GM23248 (cell line): ENCODE measurements around the gene AP1M2. TPM values are rescaled to one million over a fixed set of nuclear protein-coding genes. Genes with fewer than 3 reads are reported as not detected.
"Not testable (repeated sequence)": the region's sequence is repeated elsewhere in the genome, so short reads cannot be mapped to it uniquely, and the experiment has no call there.

ENCODE experiments used
- DNase-seq: peaks from one replicate; pipeline ENCODE4 v3.0.0-alpha.2; 2015
- H2AFZ ChIP-seq: fragments of 200-600 bp; sonication (generic); 2 replicates; pipeline ENCODE4 v1.6.1; 2016; ENCODE audit warnings: antibody characterized with exemption
- H3F3A ChIP-seq: fragments of 200-600 bp; sonication (generic); 2 replicates; pipeline ENCODE4 v1.6.1; 2016; ENCODE audit warnings: mild to moderate bottlenecking, antibody characterized with exemption, mixed run types; ENCODE audit not compliant: insufficient read depth
- H3K27ac ChIP-seq: fragments of 200-600 bp; sonication (generic); 2 replicates; pipeline ENCODE4 v1.5.1; 2016; ENCODE audit warnings: mild to moderate bottlenecking
- H3K27me3 ChIP-seq: fragments of 200-600 bp; sonication (generic); replicated peaks from 2 replicates; pipeline ENCODE4 v1.6.1; 2016; ENCODE audit warnings: mild to moderate bottlenecking; ENCODE audit not compliant: insufficient read depth
- H3K36me3 ChIP-seq: fragments of 200-600 bp; sonication (generic); 2 replicates; pipeline ENCODE4 v1.6.1; 2016; ENCODE audit warnings: low read depth, mild to moderate bottlenecking
- H3K4me1 ChIP-seq: fragments of 200-600 bp; sonication (generic); 2 replicates; pipeline ENCODE4 v1.6.1; 2016; ENCODE audit warnings: mild to moderate bottlenecking; ENCODE audit not compliant: insufficient read depth
- H3K4me2 ChIP-seq: fragments of 200-600 bp; sonication (generic); one replicate; pipeline ENCODE4 v1.6.1; 2016; ENCODE audit warnings: mild to moderate bottlenecking; ENCODE audit not compliant: unreplicated experiment
- H3K4me3 ChIP-seq: fragments of 200-600 bp; sonication (generic); 2 replicates; pipeline ENCODE4 v1.5.1; 2016; ENCODE audit warnings: mild to moderate bottlenecking
- H3K79me2 ChIP-seq: fragments of 200-600 bp; sonication (generic); 2 replicates; pipeline ENCODE4 v1.6.1; 2016; ENCODE audit warnings: mild to moderate bottlenecking; ENCODE audit not compliant: insufficient read depth
- H3K9ac ChIP-seq: fragments of 200-600 bp; sonication (generic); 2 replicates; pipeline ENCODE4 v1.6.1; 2016; ENCODE audit warnings: mild to moderate bottlenecking
- H3K9me2 ChIP-seq: fragments of 200-600 bp; sonication (generic); 2 replicates; pipeline ENCODE4 v1.6.1; 2016; ENCODE audit warnings: mixed run types, mild to moderate bottlenecking, moderate library complexity; ENCODE audit not compliant: insufficient read depth
- H3K9me3 ChIP-seq: fragments of 200-600 bp; sonication (generic); one replicate; pipeline ENCODE4 v1.6.1; 2017; ENCODE audit warnings: low read depth
- H4K20me1 ChIP-seq: fragments of 200-600 bp; sonication (generic); 2 replicates; pipeline ENCODE4 v1.6.0; 2016; ENCODE audit not compliant: insufficient read depth
- EZH2 ChIP-seq: fragments of 200-600 bp; sonication (generic); IDR thresholded peaks from 2 replicates; pipeline ENCODE4 v1.6.1; 2018; ENCODE audit warnings: antibody characterized with exemption, mild to moderate bottlenecking; ENCODE audit not compliant: insufficient read depth, poor library complexity, severe bottlenecking
- EZH2phosphoT487 ChIP-seq: fragments of 200-600 bp; sonication (generic); IDR thresholded peaks from 2 replicates; pipeline ENCODE4 v1.6.1; 2018; ENCODE audit warnings: antibody characterized with exemption, moderate library complexity, mild to moderate bottlenecking, low read depth; ENCODE audit not compliant: insufficient read depth
- WGBS, 2 experiments: methylation state at CpG; one replicate each; pipeline ENCODE4 v1.1.6; 2015 to 2017; ENCODE audit warnings: low lambda C conversion rate in 2 of 2, low coverage in 1 of 2; ENCODE audit errors: missing lambda C conversion rate in 2 of 2; 5-methylcytosine and 5-hydroxymethylcytosine counted together
- in situ Hi-C: fragments of 300-500 bp; cut with MboI; formaldehyde crosslinking; loops from 2 replicates; pipeline ENCODE4 v1.15.0; 2020
- polyA plus RNA-seq: library from polyadenylated mRNA; unstranded; fragments of >200 nt; fragmentation: Nextera tagmentation; extraction: Ambion mirVana; gene quantifications from 2 replicates; pipeline ENCODE4 v1.2.1, GENCODE V29; 2016
- total RNA-seq: library from RNA; depleted of rRNA; stranded (reverse); fragments of >200 nt; shearing (Covaris generic); gene quantifications from 2 replicates; pipeline ENCODE4 v1.2.3, GENCODE V29; 2014

Gene AP1M2
- total and polyA plus RNA-seq, 2 experiments from 2014 or later: not detected

DNA sequence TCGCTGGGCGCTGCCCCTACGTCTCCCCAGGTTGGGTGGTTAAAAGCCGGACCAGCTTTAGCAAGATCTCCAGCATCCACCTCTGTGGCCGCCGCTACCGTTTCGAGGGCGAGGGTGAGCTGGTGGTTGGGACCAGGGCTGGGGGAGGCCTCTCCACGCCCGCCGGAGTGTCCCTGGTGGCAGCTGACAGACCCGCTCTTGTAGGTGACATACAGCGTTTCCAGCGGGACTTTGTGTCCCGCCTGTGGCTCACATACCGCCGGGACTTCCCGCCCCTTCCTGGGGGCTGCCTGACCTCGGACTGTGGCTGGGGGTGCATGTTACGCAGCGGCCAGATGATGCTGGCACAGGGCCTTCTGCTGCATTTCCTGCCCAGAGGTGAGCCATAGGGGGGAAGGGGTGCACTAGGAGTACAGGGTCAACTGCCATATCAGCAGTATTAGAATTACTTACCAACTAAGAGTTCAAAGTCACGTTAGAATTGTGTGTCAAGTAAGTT lies 42.3 kb downstream of the AP1M2 start:
- in situ Hi-C loops: no loop called here
- peak overlapping the region; percentile 86 for H3K9ac ChIP-seq
- H3K36me3 ChIP-seq: no peaks in the 10 kb centered on the region
- H3K4me3 ChIP-seq: peak overlapping the region; percentile 85
- no peaks in the 10 kb centered on the region for H3K9me3 ChIP-seq
- H3K9me2 ChIP-seq: no peaks in the 10 kb centered on the region
- peak overlapping the region; percentile 78; the same call in 1 of the 2 replicates for H2AFZ ChIP-seq
- H3K4me1 ChIP-seq: peaks cover 6% of the 10 kb centered on the region; the same call in 1 of the 2 replicates
- DNase-seq: no peak
- H3K79me2 ChIP-seq: peaks cover 21% of the 10 kb centered on the region
- no peaks in the 10 kb centered on the region for H4K20me1 ChIP-seq
- H3K27ac ChIP-seq: no peak overlapping the region
- H3K27me3 ChIP-seq: no peaks in the 10 kb centered on the region
- no peaks in the 10 kb centered on the region for H3F3A ChIP-seq
- peak overlapping the region; percentile 71 for H3K4me2 ChIP-seq
- WGBS, 2 experiments: 37% methylated on average over 23 of the region's 23 CpGs
- TF ChIP-seq EZH2 (no peak), EZH2phosphoT487 (no peak)

DNA sequence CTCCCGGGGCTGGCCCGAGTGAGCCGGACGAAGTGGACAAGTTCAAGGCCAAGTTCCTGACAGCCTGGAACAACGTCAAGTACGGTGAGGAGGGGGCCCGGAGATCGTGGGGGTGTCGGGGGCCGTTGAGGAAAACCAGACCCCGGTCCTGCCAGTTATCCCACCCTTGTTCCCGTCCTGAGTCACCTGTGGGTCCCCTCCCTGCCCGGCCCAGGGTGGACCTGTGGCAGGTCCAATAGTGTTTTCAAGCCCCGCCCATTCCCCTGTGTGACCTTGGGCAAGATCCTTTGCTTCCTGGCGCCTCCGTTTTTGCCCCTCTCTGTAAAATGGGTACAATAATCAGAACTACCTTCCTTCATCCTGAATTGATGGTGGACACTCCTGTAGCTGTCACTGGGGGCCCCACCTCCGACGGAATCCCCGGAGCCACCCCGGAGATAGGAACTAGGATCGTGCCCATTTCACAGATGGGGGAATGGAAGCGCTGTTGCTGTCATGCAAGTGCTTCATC lies 42.8 kb downstream of the AP1M2 start:
- Histone ChIP-seq H3K4me3 (peak overlapping the region; percentile 85), H3K4me1 (peaks cover 6% of the 10 kb centered on the region; the same call in 1 of the 2 replicates), H3F3A (no peaks in the 10 kb centered on the region), H3K27me3 (no peaks in the 10 kb centered on the region), H3K27ac (no peak overlapping the region), H3K36me3 (no peaks in the 10 kb centered on the region), H3K79me2 (peaks cover 21% of the 10 kb centered on the region), H4K20me1 (no peaks in the 10 kb centered on the region), H3K9ac (peak overlapping the region; percentile 86), H2AFZ (peak overlapping the region; percentile 78), H3K4me2 (peak overlapping the region; percentile 71), H3K9me3 (no peaks in the 10 kb centered on the region), H3K9me2 (no peaks in the 10 kb centered on the region)
- DNase-seq: peak; percentile 58
- in situ Hi-C loops: no loop called here
- no peak for TF ChIP-seq EZH2phosphoT487
- TF ChIP-seq EZH2: no peak
- WGBS, 2 experiments: 10 to 11% methylated on average over 15 to 20 of the region's 22 CpGs

DNA sequence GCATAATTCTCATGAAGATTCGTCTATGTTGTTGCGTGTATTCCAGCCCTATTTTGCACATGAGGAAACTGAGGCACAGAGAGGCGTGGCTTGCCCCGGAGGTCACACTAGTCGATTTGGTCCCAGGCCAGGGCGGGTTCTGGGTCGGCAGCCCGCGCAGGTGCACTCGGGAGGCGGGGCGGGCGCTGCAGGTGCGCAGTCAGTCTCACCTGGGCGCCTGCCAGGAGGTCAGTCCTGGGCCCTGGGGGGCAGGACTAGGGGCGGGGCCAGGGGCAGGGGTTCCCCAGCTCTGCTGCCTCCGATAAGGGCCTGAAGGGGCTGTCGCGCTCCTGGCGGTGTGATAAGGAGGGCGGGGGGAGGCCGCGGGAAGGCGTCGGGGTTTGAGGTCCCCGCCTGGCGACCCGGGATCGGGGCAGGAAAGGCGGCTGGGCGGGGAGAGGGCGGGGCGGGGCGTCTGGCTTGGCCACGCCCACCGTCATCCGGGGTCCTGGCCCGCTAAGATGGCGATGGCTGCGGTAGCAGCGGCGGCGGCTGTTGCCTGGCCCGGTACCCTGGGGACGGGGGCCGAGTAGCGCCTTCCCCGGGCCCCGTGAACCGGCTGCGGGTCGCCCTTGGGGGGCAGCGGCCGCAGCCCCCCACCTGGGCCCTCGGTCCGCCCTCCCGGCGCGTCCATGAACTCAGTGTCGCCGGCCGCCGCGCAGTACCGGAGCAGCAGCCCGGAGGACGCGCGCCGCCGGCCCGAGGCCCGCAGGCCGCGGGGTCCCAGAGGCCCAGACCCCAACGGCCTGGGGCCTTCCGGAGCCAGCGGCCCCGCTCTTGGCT lies 43.5 kb downstream of the AP1M2 start, which contains the start of gene ATG4D:
TSS of gene ATG4D (plus strand) at position 485 of the 822 bp plus-strand sequence. CDS start at position 672, 187 bp downstream.
- Histone ChIP-seq H3K27me3 (no peaks in the 10 kb centered on the region), H2AFZ (peak within 1 kb of the TSS; percentile 78), H3K4me2 (peak within 1 kb of the TSS; percentile 71), H3K79me2 (peaks cover 21% of the 10 kb centered on the region), H3K9me3 (no peaks in the 10 kb centered on the region), H3K4me1 (peaks cover 6% of the 10 kb centered on the region; the same call in 1 of the 2 replicates), H3K27ac (no peak within 1 kb of the TSS), H3K9ac (peak within 1 kb of the TSS; percentile 86), H4K20me1 (no peaks in the 10 kb centered on the region), H3F3A (no peaks in the 10 kb centered on the region), H3K36me3 (no peaks in the 10 kb centered on the region), H3K9me2 (no peaks in the 10 kb centered on the region), H3K4me3 (peak within 1 kb of the TSS; percentile 85)
- in situ Hi-C loops: no loop called here
- DNase-seq: peak; percentile 89
- TF ChIP-seq EZH2 (no peak), EZH2phosphoT487 (no peak)
- 5 to 6% methylated on average over 45 to 55 of the region's 79 CpGs for WGBS, 2 experiments

DNA sequence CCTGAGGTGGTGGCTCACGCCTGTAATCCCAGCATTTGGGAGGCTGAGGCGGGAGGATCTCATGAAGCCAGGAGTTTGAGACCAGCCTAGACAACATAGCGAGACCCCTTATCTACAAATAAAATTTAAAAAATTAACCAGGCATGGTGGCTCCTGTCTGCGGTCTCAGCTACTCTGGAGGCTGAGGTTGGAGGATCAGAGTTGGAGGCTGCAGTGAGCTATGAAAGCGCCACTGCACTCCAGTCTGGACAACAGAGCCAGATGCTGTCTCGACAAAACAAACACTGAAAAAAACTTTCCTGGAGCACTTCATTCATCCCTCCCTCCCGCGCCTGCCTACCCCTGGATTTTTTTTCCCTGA lies 44.1 kb downstream of the AP1M2 start:
- H3K36me3 ChIP-seq: no peaks in the 10 kb centered on the region
- H3K4me1 ChIP-seq: peaks cover 6% of the 10 kb centered on the region; the same call in 1 of the 2 replicates
- no peaks in the 10 kb centered on the region for H3K9me3 ChIP-seq
- TF ChIP-seq EZH2phosphoT487: no peak
- TF ChIP-seq EZH2: no peak
- no peaks in the 10 kb centered on the region for H4K20me1 ChIP-seq
- peak overlapping the region; percentile 85; the same call in 1 of the 2 replicates for H3K4me3 ChIP-seq
- DNase-seq: no peak
- in situ Hi-C loops: no loop called here
- H3K27me3 ChIP-seq: no peaks in the 10 kb centered on the region; the same call in 1 of the 2 replicates
- 49 to 52% methylated on average over 8 of the region's 8 CpGs for WGBS, 2 experiments
- no peak overlapping the region for H3K9ac ChIP-seq
- no peak overlapping the region for H3K4me2 ChIP-seq
- H2AFZ ChIP-seq: no peak overlapping the region
- H3F3A ChIP-seq: no peaks in the 10 kb centered on the region
- H3K79me2 ChIP-seq: peaks cover 21% of the 10 kb centered on the region
- no peak overlapping the region for H3K27ac ChIP-seq
- H3K9me2 ChIP-seq: no peaks in the 10 kb centered on the region

DNA sequence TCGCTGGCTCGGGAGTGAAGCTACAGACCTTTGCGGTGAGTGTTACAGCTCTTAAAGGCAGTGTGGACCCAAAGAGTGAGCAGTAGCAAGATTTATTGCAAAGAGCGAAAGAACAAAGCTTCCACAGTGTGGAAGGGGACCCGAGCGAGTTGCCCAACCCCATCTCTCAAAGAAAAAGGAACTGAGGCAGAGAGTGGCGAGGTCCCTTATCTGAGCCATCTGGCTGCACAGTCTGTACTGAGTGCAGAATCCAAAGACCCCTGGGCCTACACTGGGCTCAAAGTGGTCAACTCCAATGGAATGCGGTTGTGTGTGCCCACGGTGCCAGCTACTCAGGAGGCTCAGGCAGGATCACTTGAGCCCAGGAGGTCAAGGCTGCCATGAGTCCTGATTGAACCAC lies 48.1 kb downstream of the AP1M2 start:
- DNase-seq, H4K20me1 ChIP-seq, H2AFZ ChIP-seq, H3K79me2 ChIP-seq, H3K9me2 ChIP-seq, H3F3A ChIP-seq, H3K9ac ChIP-seq, H3K27ac ChIP-seq, H3K36me3 ChIP-seq, H3K4me3 ChIP-seq, in situ Hi-C loops, H3K4me1 ChIP-seq, H3K9me3 ChIP-seq, H3K4me2 ChIP-seq: not testable (repeated sequence)
- WGBS, 2 experiments: 70% methylated on average over 9 of the region's 9 CpGs
- H3K27me3 ChIP-seq: peaks cover 13% of the 10 kb centered on the region; the same call in 1 of the 2 replicates
